GM19351 (cell line): ENCODE data around the gene YIPF3.
"Not testable (repeated sequence)": the region's sequence is repeated elsewhere in the genome, so short reads cannot be mapped to it uniquely, and the experiment has no call there.

Experiments used
- ATAC-seq: cut with Tn5 transposase; IDR thresholded peaks from one replicate; pipeline ENCODE4 v1.9.1; 2021; ENCODE audit warnings: mild to moderate bottlenecking, moderate library complexity; ENCODE audit not compliant: unreplicated experiment

Gene YIPF3

GRCh38 chr6:43467265-43467664 is 49.5 kb downstream of the YIPF3 start:
- not testable (repeated sequence) for ATAC-seq

- no peak for ATAC-seq
Measured at GRCh38 chr6:43465948-43466347, 50.8 kb downstream of the YIPF3 start.

- ATAC-seq: no peak
Measured at GRCh38 chr6:43464337-43464736, 52.4 kb downstream of the YIPF3 start.

GRCh38 chr6:43461936-43462335 is 54.8 kb downstream of the YIPF3 start:
- no peak for ATAC-seq
